ENCODE data around the gene C1QTNF12.
A peak's percentile ranks its signal among the peaks of the same experiment; 100 is the strongest.

C1QTNF12 gene

DNA sequence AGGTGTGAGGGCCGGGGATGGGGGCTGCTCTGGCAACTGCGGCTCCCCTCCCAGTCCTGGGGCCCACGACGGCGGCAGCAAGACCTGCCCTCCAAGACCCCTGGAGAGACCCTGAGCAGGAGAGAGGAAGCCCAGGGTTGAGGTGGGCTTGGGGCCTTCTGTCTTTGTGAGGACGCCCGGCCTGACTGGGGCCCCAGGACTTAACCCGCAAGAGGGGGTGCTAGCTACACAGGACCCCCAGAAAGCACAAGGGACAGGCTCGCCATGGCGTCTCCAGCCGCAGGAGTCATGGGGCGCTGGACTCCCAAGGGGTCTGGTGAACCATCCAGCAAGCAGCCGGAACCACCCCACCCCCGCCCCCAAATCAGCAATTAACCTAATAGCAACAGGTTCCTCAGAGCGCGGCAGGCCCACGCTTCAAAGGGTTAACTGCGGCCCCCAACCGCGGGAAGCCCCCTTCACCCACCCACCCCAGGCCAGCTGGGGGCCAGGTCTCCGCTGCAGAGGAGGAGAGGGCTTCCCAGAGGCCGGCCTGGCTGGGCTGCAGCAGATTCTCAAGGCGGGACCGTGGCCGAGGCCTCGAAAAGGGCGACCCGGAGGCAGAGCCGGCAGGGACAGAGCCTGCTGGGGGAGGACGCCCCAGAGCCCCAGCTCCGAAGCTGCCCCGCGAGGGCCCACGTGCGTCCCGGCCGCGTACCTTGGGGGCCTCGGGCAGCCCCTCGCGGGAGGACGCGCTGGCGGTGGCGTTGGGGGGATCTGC is 525 bp downstream of the C1QTNF12 start:
- H3K4me3 ChIP-seq (ENCODE audit: insufficient read length, low read depth): no peak overlapping the region
- H3K36me3 ChIP-seq (ENCODE audit: insufficient read depth, insufficient read length, low read length): peaks cover 8% of the 10 kb centered on the region
- no peaks in the 10 kb centered on the region for H3K9me3 ChIP-seq (ENCODE audit: insufficient read depth, low read length)
- H3K9ac ChIP-seq (ENCODE audit: insufficient read length, low read depth): peak overlapping the region; percentile 21
- DNase-seq (ENCODE audit: low read depth, low spot score): no peak
- no peak for TF ChIP-seq SUZ12 (IDR thresholded peaks at IDR 0.05; ENCODE audit: extremely low read depth, insufficient read depth, insufficient read length)
- no peak for TF ChIP-seq ZNF274 (IDR thresholded peaks at IDR 0.05; ENCODE audit: low read depth, low read length)
- no peak for TF ChIP-seq YY1 (IDR thresholded peaks at IDR 0.05; ENCODE audit: insufficient read depth, insufficient read length)
- peaks cover 3% of the 10 kb centered on the region for H3K4me1 ChIP-seq (ENCODE audit: insufficient read depth, insufficient read length)
- peaks cover 6% of the 10 kb centered on the region for H3K27me3 ChIP-seq (ENCODE audit: insufficient read depth, insufficient read length)

DNA sequence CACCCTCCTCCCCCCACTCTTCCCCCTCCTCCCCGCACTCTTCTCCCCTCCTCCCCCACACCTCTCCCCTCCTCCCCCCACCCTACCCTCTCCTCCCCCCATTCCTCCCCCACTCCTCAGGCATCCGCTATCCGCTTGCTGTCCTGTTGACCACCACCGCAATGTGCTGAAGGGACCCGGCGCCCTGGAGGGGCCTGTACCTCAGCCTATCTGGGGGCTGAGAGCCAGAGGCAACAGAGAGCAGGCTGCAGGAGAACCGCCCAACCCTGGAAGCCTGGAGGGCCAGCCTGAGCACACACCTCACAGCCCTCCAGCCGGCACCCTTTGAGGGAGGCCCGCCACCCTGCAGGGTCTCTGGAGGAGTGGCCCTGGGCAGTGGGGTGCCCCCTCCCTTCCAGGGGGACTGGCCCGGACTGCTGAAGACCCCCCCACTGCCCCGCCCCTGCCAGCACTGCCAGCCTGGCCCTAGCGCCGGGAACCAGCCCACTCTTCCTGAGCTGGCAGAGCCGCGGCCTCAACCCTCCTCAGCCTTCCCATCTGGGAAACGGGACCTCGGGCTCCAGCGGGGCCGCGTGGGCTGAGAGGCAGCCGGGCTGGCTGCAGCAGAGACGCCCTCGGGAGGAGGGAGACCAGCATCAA is 1.2 kb downstream of the C1QTNF12 start:
- H3K36me3 ChIP-seq (ENCODE audit: insufficient read depth, insufficient read length, low read length): peaks cover 2% of the 10 kb centered on the region
- no peak for DNase-seq (ENCODE audit: low read depth, low spot score)
- no peak overlapping the region for H3K4me3 ChIP-seq (ENCODE audit: insufficient read length, low read depth)
- H3K27me3 ChIP-seq (ENCODE audit: insufficient read depth, insufficient read length): peaks cover 6% of the 10 kb centered on the region
- H3K4me1 ChIP-seq (ENCODE audit: insufficient read depth, insufficient read length): peaks cover 3% of the 10 kb centered on the region
- H3K9ac ChIP-seq (ENCODE audit: insufficient read length, low read depth): no peak overlapping the region
- TF ChIP-seq YY1 (IDR thresholded peaks at IDR 0.05; ENCODE audit: insufficient read depth, insufficient read length): no peak
- no peak for TF ChIP-seq SUZ12 (IDR thresholded peaks at IDR 0.05; ENCODE audit: extremely low read depth, insufficient read depth, insufficient read length)
- no peak for TF ChIP-seq ZNF274 (IDR thresholded peaks at IDR 0.05; ENCODE audit: low read depth, low read length)
- no peaks in the 10 kb centered on the region for H3K9me3 ChIP-seq (ENCODE audit: insufficient read depth, low read length)

DNA sequence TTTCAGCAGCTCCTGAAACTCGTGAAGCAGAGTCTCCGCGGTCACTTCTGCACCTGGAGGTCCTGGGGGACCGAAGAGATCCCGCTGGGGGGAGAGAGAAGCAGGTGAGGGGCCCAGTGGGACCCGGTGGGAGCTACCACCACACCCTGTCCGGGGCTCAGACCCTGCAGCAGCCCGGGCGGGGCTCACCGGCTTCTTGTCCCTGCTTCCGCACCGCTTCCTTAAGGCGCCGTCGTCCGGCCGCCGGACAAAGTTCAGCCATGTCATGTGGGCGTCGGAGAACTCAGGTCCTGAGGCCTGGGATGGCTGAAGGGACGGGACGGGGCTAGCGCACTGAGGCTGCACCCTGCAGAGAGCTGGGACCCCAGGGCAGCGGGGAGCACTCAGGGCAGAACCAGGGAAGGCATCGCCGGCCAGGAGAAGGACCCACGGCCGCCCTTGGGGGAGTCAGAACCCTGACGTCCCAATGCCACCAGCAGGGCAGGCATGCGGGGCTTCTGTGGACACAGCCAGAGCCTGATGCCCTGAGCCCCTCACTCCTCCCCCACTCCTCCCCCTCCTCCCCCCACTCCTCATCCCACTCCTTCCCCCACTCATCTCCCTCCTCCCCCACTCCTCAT is 2.2 kb downstream of the C1QTNF12 start:
- Histone ChIP-seq H3K9ac (ENCODE audit: insufficient read length, low read depth) (no peak overlapping the region), H3K4me3 (ENCODE audit: insufficient read length, low read depth) (no peak overlapping the region), H3K27me3 (ENCODE audit: insufficient read depth, insufficient read length) (peaks cover 6% of the 10 kb centered on the region), H3K9me3 (ENCODE audit: insufficient read depth, low read length) (no peaks in the 10 kb centered on the region), H3K36me3 (ENCODE audit: insufficient read depth, insufficient read length, low read length) (peaks cover 2% of the 10 kb centered on the region), H3K4me1 (ENCODE audit: insufficient read depth, insufficient read length) (peaks cover 7% of the 10 kb centered on the region)
- no peak for TF ChIP-seq YY1 (IDR thresholded peaks at IDR 0.05; ENCODE audit: insufficient read depth, insufficient read length)
- TF ChIP-seq ZNF274 (IDR thresholded peaks at IDR 0.05; ENCODE audit: low read depth, low read length): no peak
- TF ChIP-seq SUZ12 (IDR thresholded peaks at IDR 0.05; ENCODE audit: extremely low read depth, insufficient read depth, insufficient read length): no peak
- DNase-seq (ENCODE audit: low read depth, low spot score): no peak

DNA sequence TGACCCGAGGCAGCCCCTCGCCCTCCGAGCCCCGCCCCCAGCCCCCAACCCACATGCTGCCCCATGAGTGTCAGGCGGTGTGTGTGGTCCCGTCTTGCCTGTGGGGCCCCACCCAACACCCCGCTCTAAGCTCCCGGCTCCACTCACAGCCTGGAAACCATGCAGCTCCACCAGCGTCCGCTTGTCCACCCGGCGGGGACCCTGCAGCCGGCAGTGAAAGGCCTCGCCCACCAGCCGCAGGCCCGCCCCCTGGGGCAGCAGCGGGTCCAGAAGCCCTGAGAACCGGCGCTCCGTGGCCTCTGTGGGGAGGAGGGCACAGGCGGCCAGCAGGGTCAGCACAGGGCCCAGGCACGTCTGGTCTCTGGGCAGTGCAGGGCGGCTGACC is 2.7 kb downstream of the C1QTNF12 start:
- Histone ChIP-seq H3K9me3 (ENCODE audit: insufficient read depth, low read length) (no peaks in the 10 kb centered on the region), H3K9ac (ENCODE audit: insufficient read length, low read depth) (no peak overlapping the region), H3K4me1 (ENCODE audit: insufficient read depth, insufficient read length) (peaks cover 7% of the 10 kb centered on the region), H3K4me3 (ENCODE audit: insufficient read length, low read depth) (no peak overlapping the region), H3K27me3 (ENCODE audit: insufficient read depth, insufficient read length) (peaks cover 6% of the 10 kb centered on the region), H3K36me3 (ENCODE audit: insufficient read depth, insufficient read length, low read length) (peaks cover 2% of the 10 kb centered on the region)
- no peak for TF ChIP-seq YY1 (IDR thresholded peaks at IDR 0.05; ENCODE audit: insufficient read depth, insufficient read length)
- no peak for TF ChIP-seq ZNF274 (IDR thresholded peaks at IDR 0.05; ENCODE audit: low read depth, low read length)
- TF ChIP-seq SUZ12 (IDR thresholded peaks at IDR 0.05; ENCODE audit: extremely low read depth, insufficient read depth, insufficient read length): no peak
- DNase-seq (ENCODE audit: low read depth, low spot score): no peak

GRCh38 chr1:1243266-1243660 is 3.3 kb downstream of the C1QTNF12 start:
- Histone ChIP-seq H3K4me3 (ENCODE audit: insufficient read length, low read depth) (no peak overlapping the region), H3K9me3 (ENCODE audit: insufficient read depth, low read length) (no peaks in the 10 kb centered on the region), H3K27me3 (ENCODE audit: insufficient read depth, insufficient read length) (peaks cover 6% of the 10 kb centered on the region), H3K9ac (ENCODE audit: insufficient read length, low read depth) (no peak overlapping the region), H3K36me3 (ENCODE audit: insufficient read depth, insufficient read length, low read length) (peaks cover 2% of the 10 kb centered on the region), H3K4me1 (ENCODE audit: insufficient read depth, insufficient read length) (peaks cover 8% of the 10 kb centered on the region)
- no peak for DNase-seq (ENCODE audit: low read depth, low spot score)
- TF ChIP-seq SUZ12 (IDR thresholded peaks at IDR 0.05; ENCODE audit: extremely low read depth, insufficient read depth, insufficient read length): no peak
- TF ChIP-seq YY1 (IDR thresholded peaks at IDR 0.05; ENCODE audit: insufficient read depth, insufficient read length): no peak
- no peak for TF ChIP-seq ZNF274 (IDR thresholded peaks at IDR 0.05; ENCODE audit: low read depth, low read length)

DNA sequence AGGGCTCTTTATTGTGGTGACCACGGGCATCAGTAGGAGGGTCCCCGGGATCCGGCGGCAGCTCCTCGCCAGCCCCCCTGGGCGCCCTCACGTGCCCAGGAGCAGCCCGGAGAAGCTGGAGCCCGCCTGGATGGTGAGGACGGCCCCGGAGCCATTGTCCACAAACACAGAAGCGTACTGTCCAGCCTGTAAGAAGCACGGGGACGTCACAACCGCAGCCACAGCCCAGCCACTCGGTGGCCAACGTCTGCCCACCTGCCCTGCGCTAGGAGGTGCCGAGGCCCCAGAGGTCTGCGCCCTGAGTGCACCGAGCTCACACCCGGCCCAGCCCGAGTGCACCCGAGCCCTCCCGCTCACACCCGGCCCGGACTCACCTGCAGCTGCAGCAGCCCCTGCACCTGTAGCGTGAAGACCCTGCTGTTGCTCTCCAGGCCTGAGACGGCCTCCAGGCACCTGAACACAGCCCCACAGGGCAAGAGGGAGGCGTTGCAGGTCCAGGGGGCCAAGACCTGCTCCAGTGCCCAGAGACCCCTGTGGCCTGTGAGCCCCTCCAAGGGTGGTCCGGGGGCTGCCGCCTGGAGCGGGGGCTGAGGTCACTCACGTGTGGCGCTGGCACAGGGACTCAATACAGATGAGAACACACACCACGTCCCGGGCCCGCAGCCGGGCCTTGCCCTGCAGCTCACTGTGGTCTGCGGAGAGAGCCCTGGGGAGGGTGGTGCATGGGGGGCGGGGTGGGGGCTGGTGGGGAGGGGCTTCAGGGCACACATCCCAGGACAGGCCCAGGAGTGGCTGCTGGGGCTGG is 3.9 kb downstream of the C1QTNF12 start:
- no peak for TF ChIP-seq ZNF274 (IDR thresholded peaks at IDR 0.05; ENCODE audit: low read depth, low read length)
- no peak overlapping the region for H3K4me3 ChIP-seq (ENCODE audit: insufficient read length, low read depth)
- DNase-seq (ENCODE audit: low read depth, low spot score): no peak
- peaks cover 5% of the 10 kb centered on the region for H3K27me3 ChIP-seq (ENCODE audit: insufficient read depth, insufficient read length)
- peaks cover 11% of the 10 kb centered on the region for H3K4me1 ChIP-seq (ENCODE audit: insufficient read depth, insufficient read length)
- no peaks in the 10 kb centered on the region for H3K9me3 ChIP-seq (ENCODE audit: insufficient read depth, low read length)
- H3K36me3 ChIP-seq (ENCODE audit: insufficient read depth, insufficient read length, low read length): peaks cover 2% of the 10 kb centered on the region
- no peak overlapping the region for H3K9ac ChIP-seq (ENCODE audit: insufficient read length, low read depth)
